ENCODE results near the gene SMC1B. TPM values are rescaled to one million over a fixed set of nuclear protein-coding genes. Genes with fewer than 3 reads are reported as not detected.

SMC1B gene
- total and polyA plus RNA-seq, 2 experiments from 2014 or later: 0.10 TPM; not detected in 1

GRCh38 chr22:45324311-45324711 lies 89.1 kb downstream of the SMC1B start (continued):
- TF ChIP-seq, protein P1, sequence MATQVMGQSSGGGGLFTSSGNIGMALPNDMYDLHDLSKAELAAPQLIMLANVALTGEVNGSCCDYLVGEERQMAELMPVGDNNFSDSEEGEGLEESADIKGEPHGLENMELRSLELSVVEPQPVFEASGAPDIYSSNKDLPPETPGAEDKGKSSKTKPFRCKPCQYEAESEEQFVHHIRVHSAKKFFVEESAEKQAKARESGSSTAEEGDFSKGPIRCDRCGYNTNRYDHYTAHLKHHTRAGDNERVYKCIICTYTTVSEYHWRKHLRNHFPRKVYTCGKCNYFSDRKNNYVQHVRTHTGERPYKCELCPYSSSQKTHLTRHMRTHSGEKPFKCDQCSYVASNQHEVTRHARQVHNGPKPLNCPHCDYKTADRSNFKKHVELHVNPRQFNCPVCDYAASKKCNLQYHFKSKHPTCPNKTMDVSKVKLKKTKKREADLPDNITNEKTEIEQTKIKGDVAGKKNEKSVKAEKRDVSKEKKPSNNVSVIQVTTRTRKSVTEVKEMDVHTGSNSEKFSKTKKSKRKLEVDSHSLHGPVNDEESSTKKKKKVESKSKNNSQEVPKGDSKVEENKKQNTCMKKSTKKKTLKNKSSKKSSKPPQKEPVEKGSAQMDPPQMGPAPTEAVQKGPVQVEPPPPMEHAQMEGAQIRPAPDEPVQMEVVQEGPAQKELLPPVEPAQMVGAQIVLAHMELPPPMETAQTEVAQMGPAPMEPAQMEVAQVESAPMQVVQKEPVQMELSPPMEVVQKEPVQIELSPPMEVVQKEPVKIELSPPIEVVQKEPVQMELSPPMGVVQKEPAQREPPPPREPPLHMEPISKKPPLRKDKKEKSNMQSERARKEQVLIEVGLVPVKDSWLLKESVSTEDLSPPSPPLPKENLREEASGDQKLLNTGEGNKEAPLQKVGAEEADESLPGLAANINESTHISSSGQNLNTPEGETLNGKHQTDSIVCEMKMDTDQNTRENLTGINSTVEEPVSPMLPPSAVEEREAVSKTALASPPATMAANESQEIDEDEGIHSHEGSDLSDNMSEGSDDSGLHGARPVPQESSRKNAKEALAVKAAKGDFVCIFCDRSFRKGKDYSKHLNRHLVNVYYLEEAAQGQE (IDR thresholded peaks at IDR 0.05; ENCODE audit: unreplicated experiment): no peak

DNA sequence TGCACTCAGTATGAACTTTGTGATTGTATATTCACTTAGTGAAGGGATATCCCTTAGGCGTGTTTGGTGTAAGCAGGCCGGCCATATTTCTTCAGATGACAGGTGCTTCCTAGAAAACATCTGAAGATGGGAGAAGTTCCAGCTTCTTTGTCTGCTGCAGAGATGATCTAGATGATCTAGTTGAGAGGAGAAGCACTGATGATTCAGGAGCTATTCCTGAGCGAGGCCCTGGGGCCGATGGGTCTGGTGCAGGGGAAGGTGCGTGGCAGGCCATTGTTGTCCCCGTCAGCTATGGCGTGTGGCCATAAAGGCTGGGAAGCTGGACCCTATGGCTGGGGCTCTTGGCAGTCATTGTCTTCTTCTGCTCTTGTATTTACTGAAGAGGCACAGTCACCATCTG lies 89.7 kb downstream of the SMC1B start:
- Histone ChIP-seq H2AFZ (no peak overlapping the region), H3K4me3 (no peak overlapping the region), H3K4me2 (no peak overlapping the region), H3K27ac (ENCODE audit: low read depth) (no peak overlapping the region), H3K9me2 (ENCODE audit: insufficient read depth) (no peaks in the 10 kb centered on the region), H3K4me1 (ENCODE audit: insufficient read depth) (peaks cover 9% of the 10 kb centered on the region; the same call in 1 of the 2 replicates), H3K27me3 (ENCODE audit: insufficient read depth) (no peaks in the 10 kb centered on the region), H3F3A (replicated peaks; ENCODE audit: low read depth) (no peaks in the 10 kb centered on the region), H3K79me2 (replicated peaks; ENCODE audit: insufficient read depth) (peaks cover 43% of the 10 kb centered on the region), H3K36me3 (ENCODE audit: insufficient read depth) (no peaks in the 10 kb centered on the region; the same call in 1 of the 2 replicates), H4K20me1 (replicated peaks; ENCODE audit: insufficient read depth) (peaks cover 21% of the 10 kb centered on the region)
- peaks cover 3% of the 10 kb centered on the region for H3K27me3 Mint-ChIP-seq (ENCODE audit: insufficient read depth, low read depth, poor library complexity)
- H3K9me3 Mint-ChIP-seq: no peaks in the 10 kb centered on the region
- no peak overlapping the region for H3K27ac Mint-ChIP-seq
- DNase-seq (ENCODE audit: low spot score) (no peak), ATAC-seq (no peak)
- H3K4me3 Mint-ChIP-seq: no peak overlapping the region
- H3K36me3 Mint-ChIP-seq (ENCODE audit: low read depth): peaks cover 40% of the 10 kb centered on the region
- H3K4me1 Mint-ChIP-seq: peaks cover 11% of the 10 kb centered on the region; the same call in 2 of the 3 replicates
- TF ChIP-seq, protein P1 (IDR thresholded peaks at IDR 0.05; ENCODE audit: unreplicated experiment): no peak
- TF ChIP-seq JUNB (IDR thresholded peaks at IDR 0.05; ENCODE audit: unreplicated experiment) (no peak), ZNF462 (CRISPR knock-in tag; IDR thresholded peaks at IDR 0.05) (no peak), ZNF114 (CRISPR knock-in tag; IDR thresholded peaks at IDR 0.05) (no peak), EZH2 (IDR thresholded peaks at IDR 0.05; ENCODE audit: low read depth, unreplicated experiment) (no peak), NANOG (IDR thresholded peaks at IDR 0.05; ENCODE audit: borderline replicate concordance) (no peak), ETS1 (IDR thresholded peaks at IDR 0.05) (no peak), STAT1 (IDR thresholded peaks at IDR 0.05; ENCODE audit: unreplicated experiment) (no peak), EZH2phosphoT487 (IDR thresholded peaks at IDR 0.05; ENCODE audit: unreplicated experiment) (no peak), POLR2AphosphoS5 (IDR thresholded peaks at IDR 0.05; ENCODE audit: low read depth) (no peak), CREB1 (CRISPR knock-in tag; IDR thresholded peaks at IDR 0.05; ENCODE audit: low read depth) (no peak)
